BJ (cell line): ENCODE results near the gene TFCP2. TPM values are rescaled to one million over a fixed set of nuclear protein-coding genes. Genes with fewer than 3 reads are reported as not detected.

Source experiments
- CTCF ChIA-PET: fragments of 350-600 bp; formaldehyde crosslinking; extraction: SDS; loops from one replicate; lab custom pipeline; 2021; ENCODE audit warnings: antibody characterized with exemption, inconsistent platforms; lab: Yijun Ruan, JAX
- POLR2A ChIA-PET: fragments of 300-600 bp; sonication (Branson Sonifier 250); formaldehyde crosslinking; extraction: SDS; loops from one replicate; lab custom pipeline; 2021; ENCODE audit warnings: antibody characterized with exemption; lab: Charles Lee
- DNase-seq: peaks from one replicate; pipeline ENCODE4 v3.0.0-alpha.2; 2011; ENCODE audit warnings: low read depth
- H3K27me3 ChIP-seq: 2 replicates; pipeline ENCODE4 v1.6.0; 2011; ENCODE audit warnings: low read length; ENCODE audit not compliant: control insufficient read depth, insufficient read depth
- H3K36me3 ChIP-seq: 2 replicates; pipeline ENCODE4 v1.5.1; 2011; ENCODE audit warnings: low read length; ENCODE audit not compliant: control insufficient read depth, insufficient read depth
- H3K4me3 ChIP-seq: 2 replicates; pipeline ENCODE4 v1.5.1; 2011; ENCODE audit warnings: low read depth, mild to moderate bottlenecking, control low read depth, low read length
- polyA plus RNA-seq: library from polyadenylated mRNA; depleted of rRNA; stranded (reverse); fragments of >200 nt; gene quantifications from 2 replicates; pipeline ENCODE4 v1.2.3, GENCODE V29; 2011
- TF ChIP-seq, protein P1 (sequence below): IDR thresholded peaks from 2 replicates; pipeline ENCODE4 v1.5.1; 2011; ENCODE audit warnings: low read depth, mild to moderate bottlenecking, control low read depth, inconsistent platforms, low read length, moderate library complexity; ENCODE audit not compliant: insufficient read depth

The TFCP2 gene
- polyA plus RNA-seq, 1 experiment, result 11.4 TPM

DNA sequence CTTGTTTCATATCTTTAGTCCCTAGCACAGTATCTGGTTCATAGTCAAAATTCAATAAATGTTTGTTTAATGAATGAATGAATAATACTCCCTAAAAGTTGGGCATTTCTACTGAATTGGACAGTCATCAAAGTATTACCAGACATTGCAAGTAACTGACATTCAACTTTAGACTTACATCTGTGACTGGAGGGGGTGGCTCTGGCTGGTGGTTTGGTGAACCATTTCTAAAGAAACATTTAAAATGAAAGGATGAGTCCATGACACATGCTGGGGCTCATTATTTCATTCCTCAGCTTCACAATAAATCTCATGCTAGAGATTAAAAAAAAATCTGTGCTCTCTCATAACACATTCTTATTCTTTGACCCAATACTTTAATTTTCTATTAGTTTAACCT is 69.0 kb downstream of the TFCP2 start:
- H3K36me3 ChIP-seq, result peaks cover 8% of the 10 kb centered on the region
- no peaks in the 10 kb centered on the region for H3K27me3 ChIP-seq
- ChIA-PET CTCF (no interaction called here), POLR2A (no interaction called here)
- H3K4me3 ChIP-seq, result no peak overlapping the region
- TF ChIP-seq, protein P1, sequence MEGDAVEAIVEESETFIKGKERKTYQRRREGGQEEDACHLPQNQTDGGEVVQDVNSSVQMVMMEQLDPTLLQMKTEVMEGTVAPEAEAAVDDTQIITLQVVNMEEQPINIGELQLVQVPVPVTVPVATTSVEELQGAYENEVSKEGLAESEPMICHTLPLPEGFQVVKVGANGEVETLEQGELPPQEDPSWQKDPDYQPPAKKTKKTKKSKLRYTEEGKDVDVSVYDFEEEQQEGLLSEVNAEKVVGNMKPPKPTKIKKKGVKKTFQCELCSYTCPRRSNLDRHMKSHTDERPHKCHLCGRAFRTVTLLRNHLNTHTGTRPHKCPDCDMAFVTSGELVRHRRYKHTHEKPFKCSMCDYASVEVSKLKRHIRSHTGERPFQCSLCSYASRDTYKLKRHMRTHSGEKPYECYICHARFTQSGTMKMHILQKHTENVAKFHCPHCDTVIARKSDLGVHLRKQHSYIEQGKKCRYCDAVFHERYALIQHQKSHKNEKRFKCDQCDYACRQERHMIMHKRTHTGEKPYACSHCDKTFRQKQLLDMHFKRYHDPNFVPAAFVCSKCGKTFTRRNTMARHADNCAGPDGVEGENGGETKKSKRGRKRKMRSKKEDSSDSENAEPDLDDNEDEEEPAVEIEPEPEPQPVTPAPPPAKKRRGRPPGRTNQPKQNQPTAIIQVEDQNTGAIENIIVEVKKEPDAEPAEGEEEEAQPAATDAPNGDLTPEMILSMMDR, result no peak
- no peak for DNase-seq

DNA sequence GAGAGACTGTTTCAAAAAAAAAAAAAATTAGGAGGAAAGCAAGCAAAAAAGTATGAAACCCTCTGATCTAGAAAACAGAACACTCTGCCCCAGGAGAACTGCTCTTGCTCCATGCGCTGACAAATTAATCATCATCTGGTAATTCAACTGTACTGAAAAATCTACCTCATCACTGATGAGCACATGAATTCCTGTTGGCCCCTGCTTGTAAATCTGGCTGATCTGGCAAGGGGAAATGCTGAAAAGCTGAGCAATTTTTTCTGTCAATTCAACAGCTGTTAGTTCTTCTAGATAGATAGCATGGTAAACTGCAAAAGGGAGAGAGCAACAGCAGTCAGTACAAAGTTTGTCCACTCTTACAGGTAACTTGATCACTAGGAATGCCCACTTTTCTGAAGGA is 74.3 kb downstream of the TFCP2 start:
- POLR2A ChIA-PET, result no interaction called here

DNA sequence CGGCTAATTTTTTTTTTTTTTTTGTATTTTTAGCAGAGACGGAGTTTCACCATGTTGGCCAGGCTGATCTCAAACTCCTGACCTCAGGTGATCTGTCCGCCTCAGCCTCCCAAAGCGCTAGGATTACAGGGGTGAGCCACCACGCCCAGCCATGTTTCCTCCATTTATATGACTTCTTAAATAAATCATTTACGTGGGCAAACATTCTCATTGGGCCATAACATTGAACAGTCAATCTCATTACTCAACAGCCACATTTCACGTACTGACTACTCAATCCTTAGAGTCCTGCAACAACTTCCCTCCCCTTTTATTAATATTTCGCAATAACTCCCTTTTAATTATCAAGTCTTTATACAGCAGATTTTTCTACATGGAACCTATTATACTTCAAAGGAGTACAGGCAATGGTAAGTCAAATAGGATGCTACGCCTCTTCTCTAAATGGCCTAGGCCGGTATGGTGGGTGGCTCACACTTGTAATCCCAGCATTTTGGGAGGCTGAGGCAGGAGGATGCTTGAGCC is 82.2 kb downstream of the TFCP2 start:
- no peak for DNase-seq
- TF ChIP-seq, protein P1, result no peak
- peaks cover 3% of the 10 kb centered on the region for H3K36me3 ChIP-seq
- H3K27me3 ChIP-seq, result no peaks in the 10 kb centered on the region
- no peak overlapping the region for H3K4me3 ChIP-seq
- CTCF ChIA-PET, result no interaction called here
- POLR2A ChIA-PET, result no interaction called here

More for the DNA sequence above, 74.3 kb downstream of the TFCP2 start:
- H3K27me3 ChIP-seq, result no peaks in the 10 kb centered on the region
- CTCF ChIA-PET, result no interaction called here
- H3K4me3 ChIP-seq, result no peak overlapping the region
- peaks cover 9% of the 10 kb centered on the region for H3K36me3 ChIP-seq
- TF ChIP-seq, protein P1, result no peak
- DNase-seq, result no peak

DNA sequence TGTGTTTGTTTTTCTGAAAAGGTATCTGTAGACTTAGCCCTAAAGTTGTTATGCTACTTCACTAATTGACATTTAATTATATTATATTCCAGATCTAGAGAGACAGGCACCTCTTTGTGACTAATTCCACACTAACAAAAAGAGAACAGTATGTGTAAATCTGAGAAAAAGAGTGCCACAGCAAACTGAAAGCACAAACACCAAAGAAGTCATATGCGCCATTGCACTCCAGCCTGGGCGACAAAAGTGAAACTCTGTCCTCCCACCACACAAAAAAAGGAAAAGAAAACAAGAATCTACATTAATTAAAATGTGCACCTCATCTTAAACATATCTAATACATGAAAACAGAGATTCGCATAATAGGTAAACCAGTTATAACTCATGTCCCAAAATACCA is 85.1 kb downstream of the TFCP2 start:
- CTCF ChIA-PET, result no interaction called here
- DNase-seq, result no peak
- POLR2A ChIA-PET, result no interaction called here
- TF ChIP-seq, protein P1, result no peak
- Histone ChIP-seq H3K4me3 (no peak overlapping the region), H3K27me3 (no peaks in the 10 kb centered on the region), H3K36me3 (no peaks in the 10 kb centered on the region)

DNA sequence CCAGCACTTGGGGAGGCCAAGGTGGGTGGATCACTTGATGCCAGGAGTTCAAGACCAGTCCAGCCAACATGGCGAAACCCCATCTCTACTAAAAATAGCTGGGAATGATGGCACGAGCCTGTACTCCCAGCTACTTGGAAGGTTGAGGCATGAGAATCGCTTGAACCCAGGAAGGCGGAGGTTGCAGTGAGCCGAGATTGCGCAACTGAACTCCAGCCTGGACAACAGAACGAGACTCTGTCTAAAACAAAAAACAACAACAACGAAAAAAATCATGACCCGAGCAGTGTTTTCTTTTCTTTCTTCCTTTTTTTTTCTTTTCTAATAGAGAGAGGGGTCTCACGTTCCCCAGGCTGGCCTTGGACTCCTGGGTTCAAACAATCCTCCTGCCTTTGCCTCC is 86.0 kb downstream of the TFCP2 start:
- ChIA-PET POLR2A (no interaction called here), CTCF (no interaction called here)
- Histone ChIP-seq H3K27me3 (no peaks in the 10 kb centered on the region), H3K4me3 (no peak overlapping the region), H3K36me3 (no peaks in the 10 kb centered on the region)
- DNase-seq, result no peak
- TF ChIP-seq, protein P1, result no peak
